NB4 (cell line): Measurements from ENCODE around the gene ADARB2.

Source experiments
- DNase-seq: peaks from one replicate; pipeline ENCODE4 v3.0.0; 2010; ENCODE audit warnings: low read depth
- H3K4me3 ChIP-seq: one replicate; pipeline ENCODE4 v1.5.1; 2011; ENCODE audit warnings: mild to moderate bottlenecking, low read depth, low read length, moderate library complexity
- CTCF ChIP-seq: IDR thresholded peaks from one replicate; pipeline ENCODE4 v1.5.1; 2012; ENCODE audit warnings: low read depth, low read length
- MAX ChIP-seq: IDR thresholded peaks from 2 replicates; pipeline ENCODE4 v1.6.1; 2011; ENCODE audit warnings: low read depth, low read length
- MYC ChIP-seq: IDR thresholded peaks from 2 replicates; pipeline ENCODE4 v1.6.1; 2011; ENCODE audit warnings: low read depth, low read length
- POLR2A ChIP-seq: IDR thresholded peaks from 2 replicates; pipeline ENCODE4 v1.6.1; 2011; ENCODE audit warnings: mild to moderate bottlenecking; ENCODE audit not compliant: insufficient read length; ENCODE audit errors: extremely low read depth

The ADARB2 gene

GRCh38 chr10:1737222-1738061, at the start of gene ADARB2:
Gene ADARB2, minus strand, starts transcription at chr10:1737525.
- no peak within 1 kb of the TSS for H3K4me3 ChIP-seq
- TF ChIP-seq POLR2A: no peak
- no peak for TF ChIP-seq MAX
- TF ChIP-seq MYC: no peak
- DNase-seq: no peak

- TF ChIP-seq MAX: no peak
- TF ChIP-seq CTCF: no peak
- no peak overlapping the region for H3K4me3 ChIP-seq
- no peak for DNase-seq
Measured at GRCh38 chr10:1785835-1786234, 48.5 kb upstream of the ADARB2 start.

GRCh38 chr10:1782841-1783240, 45.5 kb upstream of the ADARB2 start:
- TF ChIP-seq CTCF (no peak), POLR2A (no peak), MYC (no peak), MAX (no peak)
- DNase-seq: no peak
- H3K4me3 ChIP-seq: no peak overlapping the region

- no peak for DNase-seq
- no peak for TF ChIP-seq MYC
- TF ChIP-seq MAX: no peak
- no peak for TF ChIP-seq POLR2A
- no peak for TF ChIP-seq CTCF
- H3K4me3 ChIP-seq: no peak overlapping the region
Measured at GRCh38 chr10:1779796-1780195, 42.5 kb upstream of the ADARB2 start.

- no peak for TF ChIP-seq POLR2A
- TF ChIP-seq MAX: no peak
- no peak for TF ChIP-seq CTCF
- no peak for TF ChIP-seq MYC
- no peak for DNase-seq
- H3K4me3 ChIP-seq: no peak overlapping the region
Measured at GRCh38 chr10:1778375-1778969, 41.1 kb upstream of the ADARB2 start.

GRCh38 chr10:1776127-1776662, 38.9 kb upstream of the ADARB2 start:
- no peak overlapping the region for H3K4me3 ChIP-seq
- no peak for DNase-seq
- no peak for TF ChIP-seq CTCF
- TF ChIP-seq MYC: no peak
- TF ChIP-seq MAX: no peak
- no peak for TF ChIP-seq POLR2A
